Measurements from ENCODE around the gene ARHGEF10L. TPM values are rescaled to one million over a fixed set of nuclear protein-coding genes. Genes with fewer than 3 reads are reported as not detected.
A peak's percentile ranks its signal among the peaks of the same experiment; 100 is the strongest.

Gene ARHGEF10L
- total RNA-seq, 1 donor from 2014 or later, result 27.8 TPM

GRCh38 chr1:17558954-17559614 is 19.6 kb downstream of the ARHGEF10L start:
- no peak for DNase-seq (ENCODE audit: low read depth)
- no peak overlapping the region for H3K4me3 ChIP-seq (ENCODE audit: low read depth, low read length)
- TF ChIP-seq CTCF (conservative IDR thresholded peaks at IDR 0.05; ENCODE audit: low read depth, low read length), result no peak

GRCh38 chr1:17559615-17560419 is 20.3 kb downstream of the ARHGEF10L start:
- H3K4me3 ChIP-seq (ENCODE audit: low read depth, low read length), result peak overlapping the region; percentile 29
- DNase-seq (ENCODE audit: low read depth), result peak; percentile 71
- no peak for TF ChIP-seq CTCF (conservative IDR thresholded peaks at IDR 0.05; ENCODE audit: low read depth, low read length)

GRCh38 chr1:17561247-17561548 is 21.7 kb downstream of the ARHGEF10L start:
- peak overlapping the region; percentile 12 for H3K4me3 ChIP-seq (ENCODE audit: low read depth, low read length)
- DNase-seq (ENCODE audit: low read depth), result no peak
- no peak for TF ChIP-seq CTCF (conservative IDR thresholded peaks at IDR 0.05; ENCODE audit: low read depth, low read length)

- peak overlapping the region; percentile 12 for H3K4me3 ChIP-seq (ENCODE audit: low read depth, low read length)
- DNase-seq (ENCODE audit: low read depth), result no peak
- no peak for TF ChIP-seq CTCF (conservative IDR thresholded peaks at IDR 0.05; ENCODE audit: low read depth, low read length)
These were observed 22.1 kb downstream of the ARHGEF10L start for GRCh38 chr1:17561561-17561985.

GRCh38 chr1:17562375-17562774 is 22.9 kb downstream of the ARHGEF10L start:
- no peak for DNase-seq (ENCODE audit: low read depth)
- no peak for TF ChIP-seq CTCF (conservative IDR thresholded peaks at IDR 0.05; ENCODE audit: low read depth, low read length)
- H3K4me3 ChIP-seq (ENCODE audit: low read depth, low read length), result no peak overlapping the region

- no peak for DNase-seq (ENCODE audit: low read depth)
- no peak overlapping the region for H3K4me3 ChIP-seq (ENCODE audit: low read depth, low read length)
- TF ChIP-seq CTCF (conservative IDR thresholded peaks at IDR 0.05; ENCODE audit: low read depth, low read length), result no peak
These were observed 24.2 kb downstream of the ARHGEF10L start for GRCh38 chr1:17563494-17564281.

Data from epithelial cell of proximal tubule (primary cell).